NCI-H82 (cell line): ENCODE data around the gene TNN.
"Not testable (repeated sequence)": the region's sequence is repeated elsewhere in the genome, so short reads cannot be mapped to it uniquely, and the experiment has no call there.

ENCODE experiments used
- DNase-seq: peaks from one replicate; lab custom pipeline; 2025; lab: John Stamatoyannopoulos, UW

Gene TNN, protein sequence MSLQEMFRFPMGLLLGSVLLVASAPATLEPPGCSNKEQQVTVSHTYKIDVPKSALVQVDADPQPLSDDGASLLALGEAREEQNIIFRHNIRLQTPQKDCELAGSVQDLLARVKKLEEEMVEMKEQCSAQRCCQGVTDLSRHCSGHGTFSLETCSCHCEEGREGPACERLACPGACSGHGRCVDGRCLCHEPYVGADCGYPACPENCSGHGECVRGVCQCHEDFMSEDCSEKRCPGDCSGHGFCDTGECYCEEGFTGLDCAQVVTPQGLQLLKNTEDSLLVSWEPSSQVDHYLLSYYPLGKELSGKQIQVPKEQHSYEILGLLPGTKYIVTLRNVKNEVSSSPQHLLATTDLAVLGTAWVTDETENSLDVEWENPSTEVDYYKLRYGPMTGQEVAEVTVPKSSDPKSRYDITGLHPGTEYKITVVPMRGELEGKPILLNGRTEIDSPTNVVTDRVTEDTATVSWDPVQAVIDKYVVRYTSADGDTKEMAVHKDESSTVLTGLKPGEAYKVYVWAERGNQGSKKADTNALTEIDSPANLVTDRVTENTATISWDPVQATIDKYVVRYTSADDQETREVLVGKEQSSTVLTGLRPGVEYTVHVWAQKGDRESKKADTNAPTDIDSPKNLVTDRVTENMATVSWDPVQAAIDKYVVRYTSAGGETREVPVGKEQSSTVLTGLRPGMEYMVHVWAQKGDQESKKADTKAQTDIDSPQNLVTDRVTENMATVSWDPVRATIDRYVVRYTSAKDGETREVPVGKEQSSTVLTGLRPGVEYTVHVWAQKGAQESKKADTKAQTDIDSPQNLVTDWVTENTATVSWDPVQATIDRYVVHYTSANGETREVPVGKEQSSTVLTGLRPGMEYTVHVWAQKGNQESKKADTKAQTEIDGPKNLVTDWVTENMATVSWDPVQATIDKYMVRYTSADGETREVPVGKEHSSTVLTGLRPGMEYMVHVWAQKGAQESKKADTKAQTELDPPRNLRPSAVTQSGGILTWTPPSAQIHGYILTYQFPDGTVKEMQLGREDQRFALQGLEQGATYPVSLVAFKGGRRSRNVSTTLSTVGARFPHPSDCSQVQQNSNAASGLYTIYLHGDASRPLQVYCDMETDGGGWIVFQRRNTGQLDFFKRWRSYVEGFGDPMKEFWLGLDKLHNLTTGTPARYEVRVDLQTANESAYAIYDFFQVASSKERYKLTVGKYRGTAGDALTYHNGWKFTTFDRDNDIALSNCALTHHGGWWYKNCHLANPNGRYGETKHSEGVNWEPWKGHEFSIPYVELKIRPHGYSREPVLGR (N-terminal part only)

GRCh38 chr1:175067362-175068106, at the start of gene TNN:
TNN (plus strand) TSS chr1:175067833; CDS start chr1:175077419, 9,586 bp downstream.
- DNase-seq: no peak

GRCh38 chr1:175019524-175019923, 48.1 kb upstream of the TNN start:
- DNase-seq: no peak

DNA sequence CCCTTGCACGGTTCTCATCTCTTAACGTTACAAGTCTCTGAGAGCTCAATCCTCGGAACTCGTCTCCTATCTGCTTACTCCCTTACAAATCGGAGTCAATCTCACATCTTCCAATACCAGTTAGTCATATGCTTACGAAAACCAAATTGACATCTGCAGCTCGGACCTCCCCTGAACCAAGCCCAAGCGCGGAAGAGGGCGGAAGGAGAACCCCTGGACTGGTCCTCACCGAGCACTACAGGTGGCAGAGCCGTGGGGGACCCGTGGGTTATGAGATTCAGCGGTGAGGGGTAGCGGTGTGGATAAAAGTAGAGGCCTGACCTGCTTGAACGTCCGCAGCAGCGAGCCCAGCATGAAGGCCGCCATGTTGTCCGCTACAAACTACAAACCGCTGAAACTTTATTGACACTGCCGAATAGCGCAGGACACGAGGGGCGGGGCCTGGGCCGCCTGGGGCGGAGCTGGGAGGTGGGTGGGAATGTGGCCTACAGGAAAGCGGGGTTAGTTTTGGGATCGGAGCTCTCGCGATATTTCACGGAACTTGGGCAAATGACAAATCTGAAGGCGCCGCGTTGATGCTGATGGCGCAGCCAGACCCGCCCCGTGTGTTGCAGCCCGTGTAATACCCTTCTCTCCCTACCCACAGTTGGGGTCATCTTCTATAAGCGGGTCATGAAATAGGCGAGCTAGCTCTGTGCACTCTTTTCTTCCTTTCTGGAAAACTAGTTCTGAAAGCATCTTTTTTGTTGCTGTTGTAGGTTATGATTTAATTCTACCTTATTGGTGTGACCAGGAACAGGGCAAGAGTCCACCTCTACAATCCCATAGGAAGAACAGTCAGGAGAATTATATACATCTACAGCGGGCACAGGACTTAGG, 44.4 kb upstream of the TNN start, which contains the start of gene MRPS14:
TSS of gene MRPS14 (minus strand) at position 383 of the 879 bp plus-strand sequence. CDS start at position 366, 17 bp downstream.
- DNase-seq: peak; percentile 100

- DNase-seq: not testable (repeated sequence)
Measured at GRCh38 chr1:175023922-175024242, 43.8 kb upstream of the TNN start.

DNA sequence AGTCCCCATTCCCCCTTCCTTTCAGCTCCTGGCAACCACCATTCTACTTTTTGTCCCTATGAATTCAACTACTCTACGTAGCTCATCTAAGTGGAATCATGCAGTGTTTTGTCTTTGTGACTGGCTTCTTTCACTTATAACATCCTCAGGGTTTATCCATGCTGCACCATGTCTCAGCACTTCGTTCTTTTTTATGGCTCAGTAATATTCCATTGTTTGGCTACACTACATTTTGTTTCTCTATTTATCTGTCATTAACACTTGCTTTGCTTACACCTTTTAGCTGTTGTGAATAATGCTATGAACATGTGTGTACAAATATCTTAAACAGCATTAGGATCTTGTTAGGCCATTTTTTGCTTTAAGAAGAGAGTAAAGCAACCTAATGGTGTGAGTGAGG, 42.9 kb upstream of the TNN start:
- DNase-seq: no peak

DNA sequence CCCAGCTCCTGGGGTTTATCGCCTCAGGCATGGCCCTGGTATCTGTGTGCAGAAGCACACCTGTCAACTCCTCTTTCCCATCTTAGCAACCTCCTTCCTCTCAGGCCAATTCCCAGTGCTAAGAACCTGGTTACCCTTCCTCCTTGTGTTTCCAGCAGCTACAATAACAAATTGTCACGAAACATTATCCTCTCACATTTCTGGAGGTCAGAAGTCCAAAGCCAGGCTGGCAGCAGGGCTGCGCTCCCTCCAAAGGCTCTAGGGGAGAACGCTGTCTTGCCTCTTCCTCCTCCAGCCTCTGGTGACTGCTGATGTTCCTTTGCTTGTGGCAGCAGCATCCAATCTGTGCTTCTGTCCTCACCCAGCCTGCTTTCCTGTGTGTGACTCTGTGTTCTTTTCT, 33.7 kb upstream of the TNN start:
- no peak for DNase-seq

- no peak for DNase-seq
Measured at GRCh38 chr1:175034775-175035174, 32.9 kb upstream of the TNN start.

GRCh38 chr1:175035865-175036264, 31.8 kb upstream of the TNN start:
- no peak for DNase-seq

DNA sequence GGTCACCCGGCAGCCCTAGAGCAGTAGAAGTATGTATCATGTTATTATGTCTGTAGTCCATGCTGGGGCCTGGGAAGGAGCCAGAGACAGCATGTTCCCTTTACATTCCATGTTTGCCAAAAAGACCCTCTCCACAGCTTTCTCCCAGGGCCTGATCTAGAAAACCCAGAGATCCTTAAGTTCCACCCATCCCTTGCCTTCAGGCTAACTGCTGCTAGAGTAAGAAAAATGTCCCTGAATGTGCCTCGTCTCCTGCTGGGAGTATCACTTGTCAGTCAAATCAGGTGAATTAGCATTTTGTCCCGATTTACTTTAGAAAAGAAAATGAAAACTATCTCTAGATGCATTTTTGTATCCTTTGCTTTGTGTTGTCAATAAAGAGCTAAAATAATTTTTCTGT, 31.2 kb upstream of the TNN start:
- no peak for DNase-seq

DNA sequence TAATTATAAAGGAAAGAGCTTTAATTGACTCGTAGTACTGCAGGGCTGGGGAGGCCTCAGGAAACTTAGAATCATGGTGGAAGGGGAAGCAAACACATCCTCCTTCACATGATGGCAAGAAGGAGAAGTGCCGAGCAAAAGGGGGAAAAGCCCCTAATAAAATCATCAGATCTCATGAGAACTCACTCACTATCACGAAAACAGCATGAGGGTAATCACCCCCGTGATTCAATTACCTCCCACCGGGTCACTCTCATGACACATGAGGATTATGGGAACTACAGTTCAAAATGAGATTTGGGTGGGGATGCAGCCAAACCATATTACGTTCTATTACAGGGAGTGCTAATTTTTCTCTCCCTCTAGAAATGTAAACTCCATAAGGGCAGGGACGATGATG, 30.2 kb upstream of the TNN start:
- peak; percentile 81 for DNase-seq

- DNase-seq: no peak
Measured at GRCh38 chr1:175040324-175040879, 27.2 kb upstream of the TNN start.

GRCh38 chr1:175042650-175043049, 25.0 kb upstream of the TNN start:
- DNase-seq: no peak

- DNase-seq: no peak
Measured at GRCh38 chr1:175043824-175044223, 23.8 kb upstream of the TNN start.

DNA sequence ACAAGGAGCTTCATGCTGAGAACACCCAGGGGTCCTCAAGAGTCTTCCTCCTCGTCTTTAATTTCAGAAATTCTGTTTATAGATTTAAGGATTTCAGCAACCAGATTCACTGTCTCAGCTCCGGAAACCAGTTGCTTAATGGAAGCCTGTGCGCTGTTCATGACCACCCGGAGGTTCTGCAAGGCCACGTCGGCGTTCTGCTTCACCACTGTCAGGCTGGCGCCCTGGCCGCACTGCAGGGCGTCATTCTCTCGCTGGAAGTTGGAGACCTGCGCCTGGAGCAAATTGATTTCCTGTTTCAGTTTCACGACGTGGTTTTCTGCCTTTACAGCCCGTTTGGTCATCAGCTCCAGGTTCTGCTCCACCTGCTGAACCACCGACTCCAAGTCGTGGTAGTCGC, 23.0 kb upstream of the TNN start:
- not testable (repeated sequence) for DNase-seq

- no peak for DNase-seq
Measured at GRCh38 chr1:175045097-175045496, 22.5 kb upstream of the TNN start.

GRCh38 chr1:175045519-175045918, 22.1 kb upstream of the TNN start:
- no peak for DNase-seq

DNA sequence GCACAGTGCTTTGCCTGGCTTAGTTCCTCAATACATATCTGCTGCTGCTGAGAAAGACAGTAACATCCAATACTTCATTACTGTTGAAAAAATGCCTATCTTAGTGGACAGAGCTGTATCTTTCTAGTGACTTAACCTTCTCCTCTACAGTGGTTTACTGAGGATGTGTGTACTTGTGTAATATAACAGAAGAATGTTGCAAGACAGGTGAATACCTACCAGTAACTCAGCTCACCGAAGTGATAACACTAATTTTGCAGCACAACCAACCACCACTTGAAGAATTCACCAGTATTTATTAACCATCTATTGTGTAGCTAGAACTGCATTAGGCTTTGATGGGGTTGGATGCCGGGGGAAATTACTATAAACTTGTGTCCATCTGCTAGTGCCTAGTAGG, 16.6 kb upstream of the TNN start:
- DNase-seq: no peak

GRCh38 chr1:175054736-175055135, 12.9 kb upstream of the TNN start:
- DNase-seq: no peak

DNA sequence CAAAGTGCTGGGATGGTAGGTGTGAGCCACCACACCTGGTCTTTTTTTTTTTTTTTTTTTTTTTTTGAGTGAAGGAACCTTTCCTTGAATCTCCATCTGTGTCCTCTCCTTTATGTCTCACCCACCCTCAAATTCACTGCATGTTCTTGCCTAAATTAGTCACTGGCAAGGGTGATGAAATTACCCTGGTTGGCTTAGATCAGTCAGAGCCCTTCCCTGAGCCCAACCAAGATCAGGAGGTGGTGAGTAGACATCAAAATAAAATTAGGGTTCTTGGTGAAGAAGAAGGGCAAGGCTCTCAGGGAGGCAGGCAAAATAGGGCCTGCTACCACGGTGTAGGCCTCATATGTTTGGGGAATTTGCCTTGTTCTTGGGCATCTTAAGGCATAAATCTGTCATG, 5.3 kb upstream of the TNN start:
- no peak for DNase-seq

DNA sequence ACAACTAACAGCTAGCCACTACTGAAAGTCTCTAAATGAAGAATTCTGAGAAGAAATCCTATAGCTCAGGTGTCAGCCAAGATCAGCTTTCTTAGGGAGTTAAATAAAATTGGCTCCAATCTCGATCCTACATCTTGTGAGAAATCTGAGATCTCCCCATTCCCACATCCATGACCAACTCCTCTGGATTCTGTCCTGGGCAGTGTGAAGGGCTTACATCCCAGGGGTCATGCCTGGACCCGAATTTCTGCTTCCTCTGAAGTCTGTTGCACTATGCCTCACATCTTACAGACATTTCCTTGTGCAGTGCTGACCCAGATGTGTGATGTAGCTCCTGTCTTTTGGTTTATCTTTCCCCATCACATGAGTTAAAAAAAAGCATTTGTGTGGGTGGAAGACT, 4.8 kb upstream of the TNN start:
- no peak for DNase-seq
